Measurements from ENCODE around the gene ZFP92. TPM values are rescaled to one million over a fixed set of nuclear protein-coding genes. Genes with fewer than 3 reads are reported as not detected.

ZFP92 gene
- total RNA-seq, 1 donor from 2014 or later = 1.6 TPM

GRCh38 chrX:153438532-153438931, 27.3 kb downstream of the ZFP92 start:
- Mint-ChIP-seq H3K27me3 (peaks cover 2% of the 10 kb centered on the region), H3K4me1 (no peaks in the 10 kb centered on the region), H3K4me3 (no peak overlapping the region), H3K36me3 (ENCODE audit: low read depth) (no peaks in the 10 kb centered on the region), H3K27ac (no peak overlapping the region), H3K9me3 (no peaks in the 10 kb centered on the region)
- intact Hi-C loops (cut with micrococcal nuclease) = no loop called here
- DNase-seq (no peak), ATAC-seq (ENCODE audit: low read depth) (no peak)
- POLR2A ChIA-PET = no interaction called here
- TF ChIP-seq CTCF (IDR thresholded peaks at IDR 0.05) = no peak
- CTCF ChIA-PET = interaction anchor here (0.7 to 0.8 kb wide), 3 partner anchors 24 to 496 kb away, joined by 3 read pairs; no protein-coding TSS in a partner anchor

GRCh38 chrX:153439977-153440376, 28.7 kb downstream of the ZFP92 start:
- Mint-ChIP-seq H3K27ac (no peak overlapping the region), H3K4me3 (no peak overlapping the region), H3K9me3 (no peaks in the 10 kb centered on the region), H3K27me3 (peaks cover 2% of the 10 kb centered on the region), H3K36me3 (ENCODE audit: low read depth) (no peaks in the 10 kb centered on the region), H3K4me1 (no peaks in the 10 kb centered on the region)
- intact Hi-C loops (cut with micrococcal nuclease) = no loop called here
- CTCF ChIA-PET = interaction anchor here (1.8 kb wide), 1 partner anchor 407 kb away, joined by 4 read pairs; no protein-coding TSS in a partner anchor
- ATAC-seq (ENCODE audit: low read depth) (no peak), DNase-seq (no peak)
- no peak for TF ChIP-seq CTCF (IDR thresholded peaks at IDR 0.05)
- POLR2A ChIA-PET = no interaction called here

DNA sequence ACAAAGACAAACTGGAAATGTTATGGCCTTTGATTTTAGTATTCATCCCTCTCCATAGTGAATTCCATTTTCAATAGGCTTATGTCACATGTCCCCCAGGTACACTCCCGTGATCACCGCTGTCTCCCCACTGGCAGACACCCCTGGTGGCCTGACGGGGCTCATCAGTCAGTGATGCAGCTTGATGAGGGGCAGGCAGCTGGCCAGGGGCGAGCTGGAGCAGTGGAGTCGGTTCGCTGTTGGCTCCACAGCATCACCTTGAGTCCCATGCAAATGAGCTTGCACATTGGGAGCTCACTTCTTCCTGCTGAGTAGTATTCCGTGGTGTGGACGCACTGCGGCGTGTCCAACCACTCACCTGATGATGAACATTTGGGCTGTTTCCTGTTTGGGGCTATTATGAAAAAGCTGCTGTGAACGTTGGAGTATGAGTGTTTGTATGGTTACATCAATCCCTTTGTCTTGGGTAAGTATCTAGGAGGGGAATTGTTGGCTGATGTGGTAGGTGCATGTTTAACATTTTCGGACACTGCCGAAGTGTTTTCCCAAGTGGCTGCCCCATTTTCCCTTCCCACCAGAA, 29.4 kb downstream of the ZFP92 start:
- Mint-ChIP-seq H3K36me3 (ENCODE audit: low read depth) (no peaks in the 10 kb centered on the region), H3K9me3 (no peaks in the 10 kb centered on the region), H3K27ac (no peak overlapping the region), H3K27me3 (peaks cover 2% of the 10 kb centered on the region), H3K4me3 (no peak overlapping the region), H3K4me1 (no peaks in the 10 kb centered on the region)
- intact Hi-C loops (cut with micrococcal nuclease) = no loop called here
- TF ChIP-seq CTCF (IDR thresholded peaks at IDR 0.05) = no peak
- ChIA-PET POLR2A (no interaction called here), CTCF (interaction anchor here (1.8 kb wide), 1 partner anchor 408 kb away, joined by 4 read pairs; no protein-coding TSS in a partner anchor)
- DNase-seq (no peak), ATAC-seq (ENCODE audit: low read depth) (no peak)

- Mint-ChIP-seq H3K9me3 (no peaks in the 10 kb centered on the region), H3K27me3 (peaks cover 2% of the 10 kb centered on the region), H3K36me3 (ENCODE audit: low read depth) (no peaks in the 10 kb centered on the region), H3K4me1 (no peaks in the 10 kb centered on the region), H3K4me3 (no peak overlapping the region), H3K27ac (no peak overlapping the region)
- ChIA-PET CTCF (interaction anchor here (1.8 kb wide), 1 partner anchor 409 kb away, joined by 4 read pairs; no protein-coding TSS in a partner anchor), POLR2A (no interaction called here)
- intact Hi-C loops (cut with micrococcal nuclease) = no loop called here
- ATAC-seq (ENCODE audit: low read depth) (no peak), DNase-seq (no peak)
- TF ChIP-seq CTCF (IDR thresholded peaks at IDR 0.05) = no peak
These were observed 30.0 kb downstream of the ZFP92 start for GRCh38 chrX:153441296-153441695.

GRCh38 chrX:153441981-153442380, 30.7 kb downstream of the ZFP92 start:
- ATAC-seq (ENCODE audit: low read depth) = no peak
- POLR2A ChIA-PET = no interaction called here
- intact Hi-C loops (cut with micrococcal nuclease) = no loop called here
- Mint-ChIP-seq H3K4me1 (no peaks in the 10 kb centered on the region), H3K4me3 (no peak overlapping the region), H3K36me3 (ENCODE audit: low read depth) (no peaks in the 10 kb centered on the region), H3K9me3 (no peaks in the 10 kb centered on the region), H3K27ac (no peak overlapping the region), H3K27me3 (peaks cover 2% of the 10 kb centered on the region)
- no peak for TF ChIP-seq CTCF (IDR thresholded peaks at IDR 0.05)
- no peak for DNase-seq
- CTCF ChIA-PET = no interaction called here

All from activated B cell treated with CpG ODN at 0.5 μM for 24 hours (primary cell).